HEK293T (cell line): Measurements from ENCODE around the gene ANO6.

ENCODE experiments used
- CTCF ChIA-PET: fragments of 350-600 bp; formaldehyde crosslinking; extraction: SDS; loops from one replicate; lab custom pipeline; 2021; ENCODE audit warnings: antibody characterized with exemption, inconsistent platforms; lab: Yijun Ruan, JAX
- POLR2A ChIA-PET: fragments of 350-600 bp; formaldehyde crosslinking; extraction: SDS; loops from one replicate; lab custom pipeline; 2020; ENCODE audit warnings: antibody characterized with exemption, inconsistent platforms; lab: Yijun Ruan, JAX
- DNase-seq: peaks from one replicate; pipeline ENCODE4 v3.0.0; 2012; ENCODE audit warnings: mixed read lengths; ENCODE audit errors: extremely low spot score
- ARNT ChIP-seq: fragments of 450-650 bp; IDR thresholded peaks from 2 replicates; pipeline ENCODE4 v1.6.1; 2017; ENCODE audit warnings: mild to moderate bottlenecking
- BHLHE40 ChIP-seq: fragments of 450-650 bp; IDR thresholded peaks from 2 replicates; pipeline ENCODE4 v1.6.1; 2016; ENCODE audit warnings: mild to moderate bottlenecking, moderate library complexity, borderline replicate concordance
- CTBP1 ChIP-seq: fragments of 450-650 bp; IDR thresholded peaks from 2 replicates; pipeline ENCODE4 v1.6.1; 2016; ENCODE audit warnings: borderline replicate concordance
- ELF4 ChIP-seq: fragments of 450-650 bp; IDR thresholded peaks from 2 replicates; pipeline ENCODE4 v1.6.1; 2017; ENCODE audit warnings: antibody characterized with exemption
- FOXA1 ChIP-seq: fragments of 450-650 bp; IDR thresholded peaks from 2 replicates; pipeline ENCODE4 v1.6.1; 2016; ENCODE audit warnings: mild to moderate bottlenecking
- FOXK2 ChIP-seq: fragments of 450-650 bp; IDR thresholded peaks from 2 replicates; pipeline ENCODE4 v1.6.1; 2016; ENCODE audit warnings: mild to moderate bottlenecking
- FOXM1 ChIP-seq: fragments of 450-650 bp; IDR thresholded peaks from 2 replicates; pipeline ENCODE4 v1.6.1; 2017; ENCODE audit warnings: mild to moderate bottlenecking, borderline replicate concordance
- HDGF ChIP-seq: fragments of 450-650 bp; IDR thresholded peaks from 2 replicates; pipeline ENCODE4 v1.6.1; 2017; ENCODE audit warnings: antibody characterized with exemption, borderline replicate concordance
- L3MBTL2 ChIP-seq: fragments of 450-650 bp; conservative IDR thresholded peaks from 2 replicates; pipeline ENCODE4 v1.6.1; 2016; ENCODE audit warnings: mild to moderate bottlenecking
- LEF1 ChIP-seq: fragments of 450-650 bp; IDR thresholded peaks from 2 replicates; pipeline ENCODE4 v1.6.1; 2017; ENCODE audit warnings: mild to moderate bottlenecking, borderline replicate concordance
- NFRKB ChIP-seq: fragments of 450-650 bp; IDR thresholded peaks from 2 replicates; pipeline ENCODE4 v1.6.1; 2016; ENCODE audit warnings: mild to moderate bottlenecking, moderate library complexity
- PKNOX1 ChIP-seq: fragments of 450-650 bp; IDR thresholded peaks from 2 replicates; pipeline ENCODE4 v1.6.1; 2016
- SP1 ChIP-seq: fragments of 450-650 bp; IDR thresholded peaks from 2 replicates; pipeline ENCODE4 v1.6.1; 2017
- SUZ12 ChIP-seq: fragments of 450-650 bp; IDR thresholded peaks from 2 replicates; pipeline ENCODE4 v1.6.1; 2016; ENCODE audit warnings: mild to moderate bottlenecking
- TARDBP ChIP-seq: fragments of 450-650 bp; IDR thresholded peaks from 2 replicates; pipeline ENCODE4 v1.6.1; 2016
- ZNF384 ChIP-seq: fragments of 450-650 bp; IDR thresholded peaks from 2 replicates; pipeline ENCODE4 v1.6.1; 2016

The ANO6 gene

GRCh38 chr12:45337835-45338234, 121.9 kb downstream of the ANO6 start:
- POLR2A ChIA-PET, result no interaction called here
- no peak for DNase-seq
- CTCF ChIA-PET, result interaction anchor here (0.8 kb wide), 1 partner anchor 27 kb away, joined by 3 read pairs; no protein-coding TSS in a partner anchor
- TF ChIP-seq PKNOX1 (peak; percentile 66), BHLHE40 (no peak)

GRCh38 chr12:45338272-45338671, 122.4 kb downstream of the ANO6 start:
- no peak for DNase-seq
- TF ChIP-seq L3MBTL2 (no peak), CTBP1 (no peak), LEF1 (no peak), FOXA1 (no peak), PKNOX1 (no peak), FOXM1 (no peak), FOXK2 (no peak), NFRKB (no peak), SUZ12 (no peak), ZNF384 (no peak), ELF4 (no peak), TARDBP (no peak), BHLHE40 (no peak), ARNT (no peak), HDGF (no peak), SP1 (no peak)
- CTCF ChIA-PET, result interaction anchor here (0.8 kb wide), 1 partner anchor 26 kb away, joined by 3 read pairs; no protein-coding TSS in a partner anchor
- POLR2A ChIA-PET, result no interaction called here

GRCh38 chr12:45339035-45339434, 123.1 kb downstream of the ANO6 start:
- TF ChIP-seq LEF1 (no peak), L3MBTL2 (no peak)
- CTCF ChIA-PET, result no interaction called here
- no peak for DNase-seq
- POLR2A ChIA-PET, result no interaction called here

DNA sequence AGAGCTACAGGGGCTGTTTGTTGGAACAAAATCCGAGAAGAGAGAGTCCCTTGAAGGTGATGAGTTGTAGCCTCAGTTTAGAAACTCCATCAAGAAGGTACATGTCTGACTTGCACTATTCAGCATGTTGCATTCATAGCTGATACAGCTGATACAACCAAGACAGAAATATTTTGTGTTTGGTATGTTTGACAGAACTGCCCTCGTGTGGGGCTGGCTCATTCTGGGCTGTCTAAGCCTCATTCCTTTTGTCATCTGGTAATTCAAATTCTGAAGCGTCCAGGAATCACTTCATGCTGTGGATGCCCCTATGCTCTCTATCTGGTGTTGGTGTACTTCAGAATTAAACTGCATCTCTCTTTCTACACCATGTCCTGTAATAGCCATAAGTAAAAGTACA, 126.3 kb downstream of the ANO6 start:
- DNase-seq, result no peak
- POLR2A ChIA-PET, result no interaction called here
- CTCF ChIA-PET, result interaction anchor here (0.5 kb wide), 1 partner anchor 43 kb away, joined by 3 read pairs; no protein-coding TSS in a partner anchor
- no peak for TF ChIP-seq PKNOX1
- no peak for TF ChIP-seq ELF4
- TF ChIP-seq FOXK2, result no peak
- no peak for TF ChIP-seq FOXA1
- TF ChIP-seq ZNF384, result no peak
- TF ChIP-seq TARDBP, result no peak
- TF ChIP-seq LEF1, result no peak
- no peak for TF ChIP-seq NFRKB
- no peak for TF ChIP-seq ARNT
- TF ChIP-seq CTBP1, result no peak
- no peak for TF ChIP-seq SUZ12
- no peak for TF ChIP-seq SP1
- no peak for TF ChIP-seq HDGF

DNA sequence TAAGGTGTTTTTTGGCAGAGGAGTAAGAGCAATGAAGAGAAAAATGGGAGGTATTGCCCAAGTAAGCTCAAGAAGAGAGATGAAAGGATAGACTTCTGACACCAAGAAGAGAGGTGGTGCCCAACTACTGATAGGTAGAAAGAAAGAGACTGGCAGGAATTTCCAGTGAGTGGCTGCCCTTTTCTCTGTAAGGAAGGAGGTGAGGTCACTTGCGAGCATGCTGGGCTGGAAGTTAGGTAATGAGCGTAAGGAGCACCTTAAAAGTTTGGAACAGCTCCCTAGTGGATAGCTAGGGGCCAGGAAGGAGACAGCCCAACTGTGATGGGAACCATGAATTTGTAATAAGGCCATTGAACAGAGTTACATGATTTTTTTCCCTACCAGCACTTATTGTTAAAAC, 127.0 kb downstream of the ANO6 start:
- POLR2A ChIA-PET, result no interaction called here
- no peak for DNase-seq
- no peak for TF ChIP-seq HDGF
- TF ChIP-seq NFRKB, result no peak
- no peak for TF ChIP-seq LEF1
- CTCF ChIA-PET, result no interaction called here

DNA sequence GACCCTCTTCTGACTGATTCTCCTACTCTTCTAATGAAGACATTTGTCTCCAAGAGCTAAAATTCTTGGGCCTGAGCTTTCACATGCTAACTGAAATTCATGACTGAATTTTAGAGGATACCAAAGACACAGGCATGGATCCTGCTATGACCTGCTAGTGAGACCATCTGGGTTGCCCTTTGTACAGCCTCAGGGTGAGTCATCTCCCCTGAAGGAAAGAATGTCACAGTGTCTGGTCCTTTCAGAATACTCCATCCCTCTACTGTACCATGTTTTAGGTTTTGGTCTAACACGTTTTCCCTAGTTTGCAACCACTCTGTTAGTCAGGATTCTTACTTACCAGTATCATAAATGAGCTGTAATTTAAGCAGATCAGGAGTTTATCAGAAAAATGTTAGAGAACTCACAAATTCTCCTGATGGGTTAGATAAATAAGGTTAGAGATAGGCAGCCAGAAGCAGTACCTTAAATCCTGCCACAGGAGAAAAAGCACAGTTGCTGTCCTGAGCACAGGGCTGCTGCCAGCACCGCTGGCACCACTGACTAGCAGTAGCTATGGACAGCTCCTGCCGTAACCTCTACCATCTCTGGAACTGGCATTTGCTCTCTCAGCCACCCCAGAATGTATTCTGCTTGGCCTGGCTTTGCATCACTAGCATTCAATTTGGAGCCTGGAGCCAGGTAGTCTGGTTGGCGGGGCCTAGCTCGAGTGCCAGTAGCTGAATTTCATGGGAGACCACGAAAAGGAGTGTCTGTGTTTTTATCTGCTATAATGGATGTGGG, 127.6 kb downstream of the ANO6 start:
- TF ChIP-seq SUZ12 (no peak), L3MBTL2 (no peak), FOXM1 (no peak), ARNT (no peak), ZNF384 (no peak), NFRKB (no peak), BHLHE40 (no peak), SP1 (no peak)
- ChIA-PET POLR2A (no interaction called here), CTCF (no interaction called here)
- no peak for DNase-seq

DNA sequence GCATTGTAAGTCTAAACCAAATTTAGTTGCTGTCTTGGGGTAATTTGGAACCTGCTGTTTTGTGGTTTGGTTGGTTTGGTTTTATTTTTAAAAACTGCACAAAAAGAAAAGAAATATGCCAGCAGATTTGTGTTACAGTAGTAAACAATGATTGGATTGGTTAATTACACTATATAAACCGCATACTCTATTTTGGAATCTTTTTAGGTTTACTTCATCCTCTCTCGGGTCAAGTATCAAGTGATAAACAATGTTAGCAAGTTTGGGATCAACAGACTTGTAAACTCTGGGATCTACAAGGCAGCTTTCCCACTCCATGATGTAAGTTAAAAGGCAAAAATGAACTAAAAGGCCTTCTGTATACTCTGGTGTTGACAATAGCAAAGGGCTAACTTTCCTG, 132.4 kb downstream of the ANO6 start:
- TF ChIP-seq TARDBP, result no peak
- CTCF ChIA-PET, result no interaction called here
- POLR2A ChIA-PET, result no interaction called here
- DNase-seq, result no peak
